ENCODE results near the gene PCDHGB6.
"Not testable (repeated sequence)": the region's sequence is repeated elsewhere in the genome, so short reads cannot be mapped to it uniquely, and the experiment has no call there.

The PCDHGB6 gene

DNA sequence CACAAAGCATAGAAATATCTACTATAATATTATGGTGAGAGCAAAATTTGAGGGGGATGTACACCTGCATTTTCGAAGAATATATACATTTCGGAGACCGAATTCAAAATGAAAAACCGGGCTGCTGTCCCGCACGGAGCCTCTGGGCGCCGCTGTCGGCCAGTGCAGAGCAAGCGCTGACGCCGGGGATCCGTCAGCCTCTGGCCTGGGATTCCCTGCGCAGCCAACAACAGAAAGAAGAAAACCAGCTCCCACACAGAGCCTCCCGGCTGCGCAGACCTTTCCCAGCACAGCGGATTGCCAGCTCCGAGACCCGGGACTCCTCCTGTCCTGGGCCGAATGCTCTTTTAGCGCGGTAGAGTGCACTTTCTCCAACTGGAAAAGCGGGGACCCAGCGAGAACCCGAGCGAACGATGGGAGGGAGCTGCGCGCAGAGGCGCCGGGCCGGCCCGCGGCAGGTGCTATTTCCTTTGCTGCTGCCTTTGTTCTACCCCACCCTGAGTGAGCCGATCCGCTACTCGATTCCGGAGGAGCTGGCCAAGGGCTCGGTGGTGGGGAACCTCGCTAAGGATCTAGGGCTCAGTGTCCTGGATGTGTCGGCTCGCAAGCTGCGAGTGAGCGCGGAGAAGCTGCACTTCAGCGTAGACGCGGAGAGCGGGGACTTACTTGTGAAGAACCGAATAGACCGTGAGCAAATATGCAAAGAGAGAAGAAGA, at the start of gene PCDHGB6:
TSS of gene PCDHGB6 (plus strand) at position 232 of the 716 bp plus-strand sequence. CDS start at position 414, 182 bp downstream.
- not testable (repeated sequence) for H3K4me1 ChIP-seq (ENCODE audit: control insufficient read depth, insufficient read depth, low read length); H3K36me3 ChIP-seq (ENCODE audit: control insufficient read depth, insufficient read depth, low read length); H3K4me3 ChIP-seq (ENCODE audit: low read length); H3K9ac ChIP-seq (ENCODE audit: low read length)
- Histone ChIP-seq H3K9me3 (ENCODE audit: control insufficient read depth, low read length) (peaks cover 39% of the 10 kb centered on the region), H3K27me3 (ENCODE audit: control insufficient read depth, insufficient read depth, low read length) (peaks cover 31% of the 10 kb centered on the region)

DNA sequence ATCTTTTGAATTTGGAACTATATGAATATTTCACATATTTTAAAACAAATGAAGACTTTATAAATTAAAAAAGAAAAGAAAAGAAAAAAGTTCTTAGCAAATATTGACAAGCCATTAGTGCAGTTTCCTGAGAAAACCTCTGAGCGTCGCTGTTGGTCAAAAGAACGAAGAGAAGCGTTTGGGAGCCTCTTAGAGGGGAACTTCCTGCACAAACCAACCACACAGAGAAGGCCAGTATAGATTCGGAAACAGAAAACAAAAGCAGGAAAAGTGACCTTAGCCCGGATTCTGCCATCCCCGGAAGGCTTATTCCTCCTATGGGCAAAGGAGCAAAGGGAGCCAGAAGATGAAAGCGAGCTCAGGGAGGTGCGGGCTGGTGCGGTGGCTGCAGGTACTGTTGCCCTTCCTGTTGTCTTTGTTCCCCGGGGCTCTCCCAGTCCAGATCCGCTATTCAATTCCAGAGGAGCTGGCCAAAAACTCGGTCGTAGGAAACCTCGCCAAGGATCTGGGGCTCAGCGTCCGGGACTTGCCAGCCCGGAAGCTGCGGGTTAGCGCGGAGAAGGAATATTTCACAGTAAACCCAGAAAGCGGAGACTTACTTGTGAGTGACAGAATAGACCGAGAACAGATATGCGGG, 47.9 kb upstream of the PCDHGB6 start, which contains the start of gene PCDHGB2:
TSS of gene PCDHGB2 (plus strand) at position 205 of the 637 bp plus-strand sequence. CDS start at position 347, 142 bp downstream.
- Histone ChIP-seq H3K4me3 (ENCODE audit: low read length) (no peak within 1 kb of the TSS), H3K9ac (ENCODE audit: low read length) (no peak within 1 kb of the TSS), H3K9me3 (ENCODE audit: control insufficient read depth, low read length) (peaks cover 17% of the 10 kb centered on the region), H3K36me3 (ENCODE audit: control insufficient read depth, insufficient read depth, low read length) (no peaks in the 10 kb centered on the region), H3K27me3 (ENCODE audit: control insufficient read depth, insufficient read depth, low read length) (peaks cover 21% of the 10 kb centered on the region), H3K4me1 (ENCODE audit: control insufficient read depth, insufficient read depth, low read length) (no peaks in the 10 kb centered on the region)

DNA sequence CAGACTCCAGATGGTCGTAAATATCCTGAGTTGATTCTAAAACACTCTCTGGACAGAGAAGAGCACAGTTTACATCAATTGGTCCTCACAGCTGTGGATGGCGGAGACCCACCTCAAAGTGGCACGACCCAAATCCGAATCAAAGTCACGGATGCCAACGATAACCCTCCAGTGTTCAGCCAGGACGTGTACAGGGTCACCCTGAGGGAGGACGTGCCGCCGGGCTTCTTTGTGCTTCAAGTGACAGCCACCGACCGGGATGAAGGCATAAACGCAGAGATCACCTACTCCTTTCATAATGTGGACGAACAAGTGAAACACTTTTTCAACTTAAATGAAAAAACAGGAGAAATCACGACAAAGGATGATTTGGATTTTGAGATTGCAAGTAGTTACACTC, 47.1 kb upstream of the PCDHGB6 start:
- peaks cover 25% of the 10 kb centered on the region for H3K9me3 ChIP-seq (ENCODE audit: control insufficient read depth, low read length)
- H3K4me1 ChIP-seq (ENCODE audit: control insufficient read depth, insufficient read depth, low read length), result no peaks in the 10 kb centered on the region
- H3K36me3 ChIP-seq (ENCODE audit: control insufficient read depth, insufficient read depth, low read length), result no peaks in the 10 kb centered on the region
- no peak overlapping the region for H3K9ac ChIP-seq (ENCODE audit: low read length)
- no peak overlapping the region for H3K4me3 ChIP-seq (ENCODE audit: low read length)
- peaks cover 27% of the 10 kb centered on the region for H3K27me3 ChIP-seq (ENCODE audit: control insufficient read depth, insufficient read depth, low read length)

DNA sequence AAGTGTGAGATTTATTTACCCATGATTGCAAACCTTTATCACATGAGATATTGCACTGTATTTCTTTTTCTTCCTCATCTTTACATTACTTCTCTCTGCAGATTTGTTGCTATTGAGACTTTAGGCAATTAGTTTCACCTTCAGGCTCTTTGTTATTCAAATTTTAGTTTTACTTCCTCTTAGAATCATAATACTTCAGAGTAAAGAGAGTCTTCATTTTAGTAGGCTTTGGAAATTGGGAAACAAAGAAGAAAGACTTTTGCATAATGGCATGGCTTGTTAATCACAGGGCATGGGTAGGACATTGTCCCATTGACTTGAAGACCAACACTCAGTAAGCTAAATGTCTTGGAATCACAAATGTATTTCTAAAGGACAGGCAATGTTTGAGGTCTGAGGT, 45.1 kb upstream of the PCDHGB6 start:
- peaks cover 27% of the 10 kb centered on the region for H3K9me3 ChIP-seq (ENCODE audit: control insufficient read depth, low read length)
- peaks cover 36% of the 10 kb centered on the region for H3K27me3 ChIP-seq (ENCODE audit: control insufficient read depth, insufficient read depth, low read length)
- no peaks in the 10 kb centered on the region for H3K36me3 ChIP-seq (ENCODE audit: control insufficient read depth, insufficient read depth, low read length)
- no peak overlapping the region for H3K4me3 ChIP-seq (ENCODE audit: low read length)
- H3K4me1 ChIP-seq (ENCODE audit: control insufficient read depth, insufficient read depth, low read length), result no peaks in the 10 kb centered on the region
- no peak overlapping the region for H3K9ac ChIP-seq (ENCODE audit: low read length)

DNA sequence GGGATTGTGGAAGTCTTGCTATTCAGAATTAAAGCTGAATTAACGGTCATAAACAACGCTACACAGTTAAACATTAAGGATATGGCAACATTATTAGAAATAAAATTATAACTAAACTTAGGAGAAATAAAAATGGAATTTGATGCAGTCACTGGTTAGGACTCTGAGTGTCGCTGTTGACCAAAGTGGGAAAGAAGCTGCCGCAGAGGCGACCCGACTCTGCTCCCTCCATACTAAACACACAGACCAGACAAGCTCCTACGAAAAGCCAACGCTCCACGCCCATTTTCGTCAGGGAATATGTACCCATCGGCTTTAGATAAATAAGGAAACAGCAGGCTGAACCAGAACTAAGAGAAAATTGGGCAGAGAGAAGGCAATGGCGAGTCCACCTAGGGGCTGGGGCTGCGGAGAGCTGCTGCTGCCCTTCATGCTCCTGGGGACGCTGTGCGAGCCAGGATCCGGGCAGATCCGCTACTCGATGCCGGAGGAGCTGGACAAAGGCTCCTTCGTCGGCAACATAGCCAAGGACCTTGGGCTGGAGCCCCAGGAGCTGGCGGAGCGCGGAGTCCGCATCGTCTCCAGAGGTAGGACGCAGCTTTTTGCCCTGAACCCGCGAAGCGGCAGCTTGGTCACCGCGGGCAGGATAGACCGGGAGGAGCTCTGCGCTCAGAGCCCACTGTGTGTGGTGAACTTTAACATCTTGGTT, 43.7 kb upstream of the PCDHGB6 start, which contains the start of gene PCDHGA5:
TSS of gene PCDHGA5 (plus strand) at position 211 of the 709 bp plus-strand sequence. CDS start at position 380, 169 bp downstream.
- H3K9ac ChIP-seq (ENCODE audit: low read length), result no peak within 1 kb of the TSS
- H3K27me3 ChIP-seq (ENCODE audit: control insufficient read depth, insufficient read depth, low read length), result peaks cover 36% of the 10 kb centered on the region
- no peaks in the 10 kb centered on the region for H3K4me1 ChIP-seq (ENCODE audit: control insufficient read depth, insufficient read depth, low read length)
- no peak within 1 kb of the TSS for H3K4me3 ChIP-seq (ENCODE audit: low read length)
- H3K9me3 ChIP-seq (ENCODE audit: control insufficient read depth, low read length), result peaks cover 27% of the 10 kb centered on the region
- no peaks in the 10 kb centered on the region for H3K36me3 ChIP-seq (ENCODE audit: control insufficient read depth, insufficient read depth, low read length)

DNA sequence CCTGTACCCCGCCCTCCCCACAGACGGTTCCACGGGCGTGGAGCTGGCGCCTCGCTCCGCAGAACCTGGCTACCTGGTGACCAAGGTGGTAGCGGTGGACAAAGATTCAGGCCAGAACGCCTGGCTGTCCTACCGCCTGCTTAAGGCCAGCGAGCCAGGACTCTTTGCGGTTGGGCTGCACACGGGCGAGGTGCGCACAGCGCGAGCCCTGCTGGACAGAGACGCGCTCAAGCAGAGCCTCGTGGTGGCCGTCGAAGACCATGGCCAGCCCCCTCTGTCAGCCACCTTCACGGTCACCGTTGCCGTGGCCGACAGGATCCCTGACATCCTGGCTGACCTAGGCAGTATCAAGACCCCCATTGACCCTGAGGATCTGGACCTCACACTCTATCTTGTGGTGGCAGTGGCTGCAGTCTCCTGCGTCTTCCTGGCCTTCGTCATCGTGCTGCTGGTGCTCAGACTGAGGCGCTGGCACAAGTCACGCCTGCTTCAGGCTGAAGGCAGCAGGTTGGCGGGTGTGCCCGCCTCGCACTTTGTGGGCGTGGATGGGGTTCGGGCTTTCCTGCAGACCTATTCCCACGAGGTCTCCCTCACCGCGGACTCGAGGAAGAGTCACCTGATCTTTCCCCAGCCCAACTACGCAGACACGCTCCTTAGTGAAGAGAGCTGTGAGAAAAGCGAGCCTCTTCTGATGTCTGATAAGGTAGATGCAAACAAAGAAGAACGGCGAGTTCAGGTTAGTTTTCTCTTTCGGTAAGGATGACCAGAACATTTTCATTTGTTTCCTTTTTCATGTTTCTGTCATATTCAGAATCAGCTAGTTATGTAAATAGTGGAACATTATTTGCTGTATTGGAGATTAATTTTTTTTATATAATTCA, 41.6 kb upstream of the PCDHGB6 start:
- Histone ChIP-seq H3K9me3 (ENCODE audit: control insufficient read depth, low read length) (peaks cover 26% of the 10 kb centered on the region), H3K9ac (ENCODE audit: low read length) (no peak overlapping the region), H3K4me3 (ENCODE audit: low read length) (no peak overlapping the region), H3K4me1 (ENCODE audit: control insufficient read depth, insufficient read depth, low read length) (no peaks in the 10 kb centered on the region), H3K36me3 (ENCODE audit: control insufficient read depth, insufficient read depth, low read length) (no peaks in the 10 kb centered on the region), H3K27me3 (ENCODE audit: control insufficient read depth, insufficient read depth, low read length) (peaks cover 44% of the 10 kb centered on the region)

DNA sequence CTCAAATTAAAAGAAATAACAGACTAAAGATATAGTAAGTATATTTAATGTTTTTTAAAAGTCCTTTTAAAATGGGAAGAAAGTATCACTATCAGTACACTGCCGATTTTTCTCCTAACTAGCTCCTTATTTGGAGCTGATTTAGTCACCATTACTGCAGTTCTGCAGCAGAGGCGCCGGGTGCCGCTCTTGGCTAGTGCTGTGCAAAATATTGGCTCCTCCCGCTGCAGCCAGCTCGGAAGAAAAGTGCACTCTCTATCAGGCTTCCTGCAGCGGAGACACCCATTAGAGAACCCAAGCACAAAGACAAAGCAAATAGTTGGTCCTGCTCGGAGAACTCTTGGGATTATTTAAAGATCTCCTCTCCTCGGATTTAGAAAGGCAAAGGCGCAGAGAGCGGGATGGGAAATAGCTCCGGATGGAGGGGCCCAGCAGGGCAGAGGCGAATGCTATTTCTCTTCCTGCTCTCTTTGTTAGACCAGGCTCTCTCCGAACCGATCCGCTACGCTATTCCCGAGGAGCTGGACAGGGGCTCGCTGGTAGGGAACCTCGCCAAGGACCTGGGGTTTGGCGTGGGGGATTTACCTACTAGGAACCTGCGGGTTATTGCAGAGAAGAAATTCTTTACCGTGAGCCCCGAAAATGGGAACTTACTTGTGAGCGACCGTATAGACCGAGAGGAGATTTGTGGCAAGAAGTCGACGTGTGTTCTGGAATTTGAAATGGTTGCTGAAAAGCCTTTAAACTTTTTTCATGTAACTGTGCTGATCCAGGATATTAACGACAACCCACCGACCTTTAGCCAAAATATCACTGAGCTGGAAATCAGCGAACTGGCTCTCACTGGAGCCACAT, 37.6 kb upstream of the PCDHGB6 start, which contains the start of gene PCDHGB3:
TSS of gene PCDHGB3 (plus strand) at position 249 of the 855 bp plus-strand sequence. CDS start at position 402, 153 bp downstream.
- Histone ChIP-seq H3K4me3 (ENCODE audit: low read length) (no peak within 1 kb of the TSS), H3K27me3 (ENCODE audit: control insufficient read depth, insufficient read depth, low read length) (peaks cover 37% of the 10 kb centered on the region), H3K9ac (ENCODE audit: low read length) (no peak within 1 kb of the TSS), H3K36me3 (ENCODE audit: control insufficient read depth, insufficient read depth, low read length) (no peaks in the 10 kb centered on the region), H3K9me3 (ENCODE audit: control insufficient read depth, low read length) (peaks cover 25% of the 10 kb centered on the region), H3K4me1 (ENCODE audit: control insufficient read depth, insufficient read depth, low read length) (no peaks in the 10 kb centered on the region)

DNA sequence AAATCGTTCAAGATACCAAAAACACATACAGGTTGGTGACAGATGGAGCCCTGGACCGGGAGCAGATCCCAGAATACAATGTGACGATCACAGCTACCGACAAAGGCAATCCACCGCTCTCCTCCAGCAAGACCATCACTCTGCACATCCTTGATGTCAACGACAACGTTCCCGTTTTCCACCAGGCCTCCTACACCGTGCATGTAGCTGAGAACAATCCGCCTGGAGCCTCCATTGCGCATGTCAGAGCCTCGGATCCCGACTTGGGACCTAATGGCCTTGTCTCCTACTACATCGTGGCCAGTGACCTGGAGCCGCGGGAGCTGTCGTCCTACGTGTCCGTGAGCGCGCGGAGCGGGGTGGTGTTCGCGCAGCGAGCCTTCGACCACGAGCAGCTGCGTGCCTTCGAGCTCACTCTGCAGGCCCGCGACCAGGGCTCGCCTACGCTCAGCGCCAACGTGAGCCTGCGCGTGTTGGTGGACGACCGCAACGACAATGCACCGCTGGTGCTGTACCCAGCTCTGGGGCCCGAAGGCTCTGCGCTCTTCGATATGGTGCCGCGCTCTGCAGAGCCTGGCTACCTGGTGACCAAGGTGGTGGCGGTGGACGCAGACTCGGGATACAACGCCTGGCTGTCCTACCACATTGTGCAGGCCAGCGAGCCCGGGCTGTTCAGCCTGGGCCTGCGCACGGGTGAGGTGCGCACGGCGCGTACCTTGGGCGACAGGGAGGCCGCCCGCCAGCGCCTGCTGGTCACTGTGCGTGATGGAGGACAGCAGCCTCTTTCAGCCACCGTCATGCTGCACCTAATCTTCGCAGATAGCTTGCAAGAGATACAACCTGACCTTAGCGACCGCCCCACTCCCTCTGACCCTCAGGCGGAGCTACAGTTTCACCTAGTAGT, 36.0 kb upstream of the PCDHGB6 start:
- Histone ChIP-seq H3K9me3 (ENCODE audit: control insufficient read depth, low read length) (peaks cover 18% of the 10 kb centered on the region), H3K36me3 (ENCODE audit: control insufficient read depth, insufficient read depth, low read length) (no peaks in the 10 kb centered on the region), H3K9ac (ENCODE audit: low read length) (no peak overlapping the region), H3K4me3 (ENCODE audit: low read length) (no peak overlapping the region), H3K27me3 (ENCODE audit: control insufficient read depth, insufficient read depth, low read length) (peaks cover 24% of the 10 kb centered on the region), H3K4me1 (ENCODE audit: control insufficient read depth, insufficient read depth, low read length) (no peaks in the 10 kb centered on the region)

DNA sequence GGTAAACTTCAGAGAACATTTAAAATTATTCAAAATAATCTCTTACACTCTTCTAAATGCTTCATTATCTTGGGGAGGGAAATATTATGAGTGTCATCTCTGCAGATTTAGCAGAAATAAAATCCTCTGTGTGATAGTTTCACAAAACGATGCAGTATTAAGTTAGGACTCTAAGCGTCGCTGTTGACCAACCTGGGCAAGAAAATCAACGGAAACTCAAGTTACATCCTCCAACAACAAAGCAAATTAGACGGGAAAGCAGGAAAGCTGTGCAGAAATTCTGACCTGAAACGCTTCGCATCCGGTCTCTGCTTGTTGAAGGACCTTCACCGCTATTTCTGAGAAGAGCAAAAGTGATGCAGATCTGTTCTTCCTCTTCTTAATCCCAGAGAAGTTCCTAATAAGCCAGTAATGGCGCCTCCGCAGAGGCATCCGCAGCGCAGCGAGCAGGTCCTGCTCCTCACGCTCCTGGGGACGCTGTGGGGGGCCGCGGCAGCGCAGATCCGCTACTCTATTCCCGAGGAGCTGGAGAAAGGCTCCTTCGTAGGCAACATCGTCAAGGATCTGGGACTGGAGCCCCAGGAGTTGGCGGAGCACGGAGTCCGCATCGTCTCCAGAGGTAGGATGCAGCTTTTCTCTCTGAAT, 34.0 kb upstream of the PCDHGB6 start, which contains the start of gene PCDHGA6:
TSS of gene PCDHGA6 (plus strand) at position 219 of the 645 bp plus-strand sequence. CDS start at position 412, 193 bp downstream.
- Histone ChIP-seq H3K36me3 (ENCODE audit: control insufficient read depth, insufficient read depth, low read length) (no peaks in the 10 kb centered on the region), H3K9me3 (ENCODE audit: control insufficient read depth, low read length) (peaks cover 18% of the 10 kb centered on the region), H3K27me3 (ENCODE audit: control insufficient read depth, insufficient read depth, low read length) (peaks cover 24% of the 10 kb centered on the region), H3K9ac (ENCODE audit: low read length) (no peak within 1 kb of the TSS), H3K4me1 (ENCODE audit: control insufficient read depth, insufficient read depth, low read length) (no peaks in the 10 kb centered on the region), H3K4me3 (ENCODE audit: low read length) (no peak within 1 kb of the TSS)

DNA sequence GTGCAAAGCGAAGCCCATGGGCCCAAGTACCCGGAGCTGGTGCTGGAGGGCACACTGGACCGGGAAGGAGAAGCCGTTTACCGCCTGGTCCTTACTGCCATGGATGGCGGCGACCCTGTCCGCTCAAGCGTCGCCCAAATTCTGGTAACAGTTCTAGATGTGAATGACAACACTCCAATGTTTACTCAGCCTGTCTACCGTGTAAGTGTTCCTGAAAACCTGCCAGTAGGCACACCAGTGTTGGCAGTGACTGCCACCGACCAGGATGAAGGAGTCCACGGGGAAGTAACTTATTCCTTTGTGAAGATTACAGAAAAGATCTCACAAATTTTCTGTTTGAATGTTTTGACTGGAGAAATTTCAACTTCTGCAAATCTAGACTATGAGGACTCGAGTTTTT, 33.2 kb upstream of the PCDHGB6 start:
- peaks cover 24% of the 10 kb centered on the region for H3K27me3 ChIP-seq (ENCODE audit: control insufficient read depth, insufficient read depth, low read length)
- no peaks in the 10 kb centered on the region for H3K4me1 ChIP-seq (ENCODE audit: control insufficient read depth, insufficient read depth, low read length)
- H3K4me3 ChIP-seq (ENCODE audit: low read length), result no peak overlapping the region
- peaks cover 18% of the 10 kb centered on the region for H3K9me3 ChIP-seq (ENCODE audit: control insufficient read depth, low read length)
- no peaks in the 10 kb centered on the region for H3K36me3 ChIP-seq (ENCODE audit: control insufficient read depth, insufficient read depth, low read length)
- H3K9ac ChIP-seq (ENCODE audit: low read length), result no peak overlapping the region

Data from mucosa of stomach (tissue), 1 donor.